Measurements from ENCODE around the gene RITA1. TPM values are rescaled to one million over a fixed set of nuclear protein-coding genes. Genes with fewer than 3 reads are reported as not detected.

Gene RITA1
- total RNA-seq, 1 donor from 2014 or later = 22.3 TPM

DNA sequence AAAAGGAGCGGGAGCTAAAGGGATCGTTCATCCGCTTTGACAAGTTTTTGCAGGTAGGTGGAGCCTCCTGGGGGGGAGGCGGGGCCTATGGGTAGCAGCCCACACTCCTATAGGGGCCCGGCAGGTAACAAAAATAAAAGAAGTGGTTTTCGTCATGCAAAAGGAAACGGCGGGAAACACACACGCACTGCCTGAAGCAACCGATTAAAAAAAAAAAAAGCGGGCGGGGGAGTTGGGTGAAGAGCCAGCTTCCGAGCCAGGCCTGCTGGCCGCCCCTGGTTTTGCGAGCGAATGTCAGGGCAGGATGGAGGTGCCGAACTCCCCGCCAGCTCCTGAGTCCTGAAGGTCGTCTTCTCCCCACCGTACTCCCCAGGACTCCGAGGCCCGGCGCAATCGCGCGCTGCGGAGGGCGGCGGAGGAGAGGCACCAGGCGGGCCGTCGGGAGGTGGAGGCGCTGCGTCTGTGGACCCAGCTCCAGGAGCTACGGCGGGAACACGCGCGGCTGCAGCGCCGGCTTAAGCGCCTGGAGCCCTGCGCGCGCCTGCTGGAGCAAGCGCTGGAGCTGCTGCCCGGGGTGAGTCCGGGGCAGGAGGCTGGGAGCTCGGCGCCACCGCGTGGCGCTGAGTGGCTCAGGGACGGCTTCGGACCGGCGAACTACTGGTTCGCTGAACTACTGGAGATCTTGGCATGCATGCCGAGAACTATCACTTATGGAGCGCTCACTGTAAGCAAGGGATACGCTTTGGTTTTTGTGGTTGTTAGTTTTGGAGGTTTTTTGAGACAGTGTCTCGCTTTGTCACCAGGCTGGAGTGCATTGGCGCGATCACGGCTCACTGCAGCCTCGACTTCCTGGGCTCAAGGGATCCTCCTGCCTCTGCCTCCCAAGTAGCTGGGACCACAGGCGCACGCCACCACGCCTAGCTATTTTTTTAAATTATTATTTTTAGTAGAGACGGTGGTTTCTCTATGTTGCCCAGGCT lies 32.4 kb upstream of the RITA1 start:
- DNase-seq (ENCODE audit: low read depth, low spot score) = peak; percentile 20

DNA sequence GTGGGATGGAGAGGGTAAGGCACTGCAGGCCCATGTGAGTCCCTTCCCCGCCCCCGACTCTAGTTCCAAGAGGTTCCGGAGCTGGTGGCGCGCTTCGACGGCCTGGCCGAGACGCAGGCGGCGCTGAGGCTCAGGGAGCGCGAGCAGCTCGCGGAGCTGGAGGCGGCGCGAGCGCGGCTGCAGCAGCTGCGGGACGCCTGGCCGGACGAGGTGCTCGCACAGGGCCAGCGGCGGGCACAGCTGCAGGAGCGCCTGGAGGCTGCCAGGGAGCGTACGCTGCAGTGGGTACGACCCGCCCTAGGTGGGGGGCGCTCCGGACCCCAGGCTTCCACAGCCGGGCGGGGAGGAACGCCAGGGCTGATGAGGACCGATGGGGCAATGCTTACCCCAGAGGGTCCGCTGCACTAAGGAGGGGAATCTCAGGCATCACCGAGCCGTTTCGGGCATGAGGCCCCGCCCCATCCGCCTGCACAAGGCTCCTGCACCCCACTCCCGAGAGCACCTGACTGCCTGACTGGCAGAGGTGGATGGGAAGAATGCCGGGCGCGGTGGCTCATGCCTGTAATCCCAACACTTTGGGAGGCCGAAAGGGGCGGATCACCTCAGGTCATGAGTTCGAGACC lies 31.1 kb upstream of the RITA1 start:
- no peak for DNase-seq (ENCODE audit: low read depth, low spot score)

DNA sequence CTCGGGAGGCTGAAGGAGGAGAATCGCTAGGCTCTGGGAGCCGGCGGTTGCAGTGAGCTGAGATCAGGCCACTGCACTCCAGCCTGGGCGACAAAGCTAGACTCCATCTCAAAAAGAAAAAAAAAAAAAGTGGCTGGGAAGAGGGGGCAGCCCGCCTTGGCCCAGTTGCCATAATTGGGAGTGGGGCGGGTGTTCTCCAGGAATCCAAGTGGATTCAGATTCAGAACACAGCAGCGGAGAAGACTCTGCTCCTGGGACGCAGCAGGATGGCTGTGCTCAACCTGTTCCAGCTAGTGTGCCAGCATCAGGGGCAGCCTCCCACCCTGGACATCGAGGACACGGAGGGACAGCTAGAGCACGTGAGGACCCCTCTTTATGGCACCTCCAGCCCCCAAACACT lies 30.5 kb upstream of the RITA1 start:
- DNase-seq (ENCODE audit: low read depth, low spot score) = no peak

DNA sequence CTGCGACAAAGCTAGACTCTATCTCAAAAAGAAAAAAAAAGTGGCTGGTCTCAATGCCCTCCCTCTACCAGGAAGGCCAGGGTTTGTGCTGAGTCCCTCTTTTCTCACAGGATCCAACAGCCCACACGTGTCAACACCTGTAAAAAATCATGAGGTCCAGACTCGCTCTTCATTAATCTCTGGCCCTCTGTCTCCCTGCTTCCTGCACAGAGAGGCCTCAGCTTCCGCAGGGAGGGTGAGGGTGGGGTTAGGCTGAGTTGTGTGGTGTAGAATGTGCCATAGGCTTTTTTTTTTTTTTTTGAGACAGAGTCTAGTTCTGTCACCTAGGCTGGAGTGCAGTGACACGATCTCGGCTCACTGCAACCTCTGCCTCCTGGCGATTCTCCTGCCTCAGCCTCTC lies 29.9 kb upstream of the RITA1 start:
- DNase-seq (ENCODE audit: low read depth, low spot score) = no peak

DNA sequence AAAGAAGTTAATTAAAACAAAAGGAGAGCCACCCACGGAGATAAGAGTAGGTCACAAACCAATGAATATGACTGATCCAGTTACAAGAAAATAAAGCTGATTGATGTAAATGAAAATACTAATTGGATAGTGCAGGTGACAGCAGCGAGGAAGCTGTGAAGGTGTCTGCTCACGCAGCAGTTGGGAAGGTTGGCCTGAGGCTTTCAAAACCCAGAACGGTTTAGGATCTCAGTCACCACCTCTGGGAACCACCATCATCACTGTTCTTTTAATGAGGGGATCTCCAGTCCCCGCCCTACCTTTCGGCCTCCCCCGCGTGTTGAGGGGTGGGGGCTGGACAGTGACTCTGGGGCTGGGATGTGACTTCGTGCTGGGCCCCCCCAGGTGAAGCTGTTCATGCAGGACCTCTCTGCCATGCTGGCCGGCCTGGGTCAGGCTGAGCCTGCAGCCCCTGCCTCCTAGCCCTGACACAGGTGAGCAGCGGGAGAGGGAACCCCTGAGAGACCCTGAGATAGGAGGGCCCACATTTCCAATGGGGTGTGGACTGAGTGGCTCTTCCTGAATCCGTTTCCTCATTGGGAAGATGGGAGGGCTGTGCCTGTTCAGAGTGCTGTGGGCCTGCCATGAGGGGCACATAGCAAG lies 28.2 kb upstream of the RITA1 start:
- no peak for DNase-seq (ENCODE audit: low read depth, low spot score)

DNA sequence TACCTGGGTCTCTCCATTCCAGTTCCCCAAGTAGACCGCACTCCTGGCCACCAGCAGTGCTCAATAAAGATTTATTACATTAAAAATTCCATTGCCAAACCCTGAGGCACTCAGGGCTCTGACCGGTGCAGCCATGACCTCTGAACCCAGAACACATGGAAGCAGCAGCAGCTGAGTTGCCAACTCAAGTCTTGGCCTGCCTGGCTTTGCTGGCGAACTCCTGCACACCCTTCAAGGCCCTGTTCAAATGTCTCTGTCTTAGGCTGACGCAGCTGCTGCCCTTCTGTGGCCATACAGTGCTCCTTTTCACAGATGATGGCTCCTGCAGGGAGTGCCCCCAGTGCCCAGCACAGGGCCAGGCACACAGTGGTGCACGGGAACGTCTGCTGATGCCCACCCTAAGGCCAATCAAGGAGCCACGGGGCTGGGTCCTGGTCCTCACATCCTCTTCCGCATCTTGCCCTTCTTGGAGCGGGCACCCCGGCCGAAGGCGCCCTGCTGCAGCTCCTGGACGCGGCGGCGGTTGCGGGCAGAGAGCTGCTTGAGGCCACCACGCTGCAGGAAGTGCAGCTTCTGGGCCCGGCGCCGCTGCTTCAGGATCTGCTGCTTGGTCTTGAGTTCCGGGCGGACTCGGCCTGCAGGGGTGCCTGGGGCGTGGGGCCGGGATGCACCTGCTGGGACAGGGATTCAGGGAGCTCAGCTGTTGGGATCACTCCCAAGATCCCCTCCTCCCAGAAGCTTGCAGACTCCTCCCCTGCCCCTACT lies 26.9 kb upstream of the RITA1 start:
- no peak for DNase-seq (ENCODE audit: low read depth, low spot score)

DNA sequence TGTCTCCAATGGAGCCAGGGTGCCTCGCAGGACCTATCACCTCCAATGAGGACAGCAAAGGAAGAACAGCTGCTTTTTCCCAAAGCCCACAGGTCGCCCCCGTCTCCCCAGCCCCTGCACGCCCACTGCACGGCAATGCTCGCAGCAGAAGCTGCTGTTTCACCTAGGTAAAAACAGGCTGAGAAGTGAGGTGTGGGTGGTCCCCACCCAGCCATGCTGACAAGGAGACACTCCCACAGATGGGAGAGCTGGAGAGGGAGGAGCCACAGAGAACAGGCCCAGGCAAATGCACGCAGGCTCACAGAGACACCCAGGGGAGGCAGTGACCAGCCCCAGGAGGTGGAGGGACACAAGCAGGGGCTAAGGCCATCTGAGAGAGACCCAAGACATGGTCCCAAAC lies 25.6 kb upstream of the RITA1 start:
- no peak for DNase-seq (ENCODE audit: low read depth, low spot score)

DNA sequence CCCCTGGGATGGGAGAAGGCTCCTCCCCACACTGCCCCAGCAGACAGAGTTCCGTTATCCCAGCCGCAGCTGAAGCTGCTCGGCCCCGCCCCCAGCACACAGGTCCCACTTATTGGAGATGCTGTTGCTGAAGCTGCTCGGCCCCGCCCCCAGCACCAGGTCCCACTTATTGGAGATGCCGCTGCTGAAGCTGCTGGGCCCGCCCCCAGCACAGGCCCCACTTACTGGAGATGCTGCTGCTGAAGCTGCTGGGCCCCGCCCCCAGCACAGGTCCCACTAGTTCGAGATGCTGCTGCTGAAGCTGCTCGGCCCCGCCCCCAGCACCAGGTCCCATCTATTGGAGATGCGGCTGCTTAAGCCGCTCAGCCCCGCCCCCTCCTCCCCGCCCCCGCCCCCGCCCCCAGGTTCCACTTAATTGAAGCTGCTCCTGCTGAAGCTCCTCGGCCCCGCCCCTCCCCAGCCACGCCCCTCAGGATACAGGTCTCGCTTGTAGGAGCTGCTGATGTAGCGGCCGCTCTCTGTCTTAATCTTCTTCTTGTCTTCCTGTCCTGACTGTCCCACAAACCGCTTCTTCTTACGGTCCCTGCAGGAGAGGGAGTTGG lies 24.0 kb upstream of the RITA1 start:
- DNase-seq (ENCODE audit: low read depth, low spot score) = no peak

DNA sequence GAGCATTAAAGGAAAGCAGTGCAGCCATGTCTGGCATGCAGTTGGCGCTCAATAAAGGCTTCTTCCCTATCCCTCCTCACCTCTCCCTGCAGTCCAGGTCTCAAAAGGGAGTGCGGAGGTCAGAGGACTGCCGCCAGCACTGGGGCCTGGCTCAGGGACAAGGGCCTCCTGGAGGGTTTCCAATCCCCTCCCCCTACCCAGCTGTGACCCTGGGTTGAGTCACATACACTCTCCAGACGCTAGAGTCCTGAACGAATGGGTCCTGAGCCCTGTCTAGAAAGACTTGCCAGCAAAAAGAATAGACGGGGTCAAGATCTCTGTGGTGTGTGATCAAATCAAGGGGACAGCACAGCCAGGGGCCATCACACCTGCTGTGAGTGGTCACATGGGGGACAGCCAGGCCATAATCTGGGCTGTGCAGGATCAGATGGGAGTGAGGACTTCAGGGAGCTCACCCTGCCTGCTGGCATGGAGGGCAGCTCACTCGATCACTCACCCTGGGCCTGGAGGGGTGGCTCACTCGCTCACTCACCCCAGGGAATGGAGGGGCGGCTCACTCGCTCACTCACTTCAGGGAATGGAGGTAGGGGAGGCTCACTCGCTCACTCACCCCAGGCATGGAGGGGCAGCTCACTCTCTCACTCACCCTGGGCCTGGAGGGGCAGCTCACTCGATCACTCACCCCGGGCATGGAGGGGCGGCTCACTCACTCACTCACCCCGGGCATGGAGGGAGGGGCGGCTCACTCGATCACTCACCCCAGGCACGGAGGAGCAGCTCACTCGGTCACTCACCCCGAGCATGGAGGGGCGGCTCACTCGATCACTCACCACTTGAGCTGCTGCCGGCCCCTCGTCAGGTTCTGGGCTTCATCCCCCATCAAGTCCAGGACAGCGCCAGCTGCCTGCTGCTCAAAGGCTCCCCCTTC lies 23.2 kb upstream of the RITA1 start:
- no peak for DNase-seq (ENCODE audit: low read depth, low spot score)

DNA sequence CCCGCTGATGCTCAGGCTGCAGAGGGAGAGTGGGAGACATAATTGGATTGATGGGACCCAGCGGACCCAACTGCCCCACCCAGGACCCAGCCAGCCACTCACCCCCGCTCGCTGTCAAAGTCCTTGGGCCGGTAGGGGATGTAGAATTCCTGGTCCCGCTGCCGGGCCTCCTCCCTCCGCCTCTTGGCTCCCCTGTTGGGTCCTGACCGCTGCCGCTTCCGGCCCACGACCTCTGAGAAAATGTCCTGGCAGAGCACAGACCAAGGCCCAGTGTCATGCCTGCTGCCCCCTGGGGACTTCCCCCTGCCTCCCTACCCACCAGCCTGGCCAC lies 22.5 kb upstream of the RITA1 start:
- DNase-seq (ENCODE audit: low read depth, low spot score) = no peak

DNA sequence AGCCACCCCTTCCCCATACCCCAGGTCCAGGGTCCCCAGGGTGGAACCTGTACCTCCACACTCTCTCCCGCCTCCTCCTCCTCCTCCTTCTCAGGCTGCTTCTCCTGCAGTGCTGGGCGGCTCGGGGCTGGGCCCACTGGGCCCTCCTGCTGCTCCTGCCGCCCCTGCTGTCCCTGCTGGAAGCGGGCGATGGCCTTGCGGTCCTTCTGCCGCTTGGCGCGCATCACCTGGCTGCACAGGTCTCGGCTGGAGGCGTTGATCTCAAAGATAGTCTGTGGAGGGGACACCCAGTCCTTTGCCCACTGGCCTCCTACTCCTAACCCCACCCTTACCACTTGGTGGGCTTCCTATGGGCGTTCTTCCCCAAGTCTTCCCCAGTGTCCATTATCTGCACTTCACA lies 21.5 kb upstream of the RITA1 start:
- DNase-seq (ENCODE audit: low read depth, low spot score) = no peak

DNA sequence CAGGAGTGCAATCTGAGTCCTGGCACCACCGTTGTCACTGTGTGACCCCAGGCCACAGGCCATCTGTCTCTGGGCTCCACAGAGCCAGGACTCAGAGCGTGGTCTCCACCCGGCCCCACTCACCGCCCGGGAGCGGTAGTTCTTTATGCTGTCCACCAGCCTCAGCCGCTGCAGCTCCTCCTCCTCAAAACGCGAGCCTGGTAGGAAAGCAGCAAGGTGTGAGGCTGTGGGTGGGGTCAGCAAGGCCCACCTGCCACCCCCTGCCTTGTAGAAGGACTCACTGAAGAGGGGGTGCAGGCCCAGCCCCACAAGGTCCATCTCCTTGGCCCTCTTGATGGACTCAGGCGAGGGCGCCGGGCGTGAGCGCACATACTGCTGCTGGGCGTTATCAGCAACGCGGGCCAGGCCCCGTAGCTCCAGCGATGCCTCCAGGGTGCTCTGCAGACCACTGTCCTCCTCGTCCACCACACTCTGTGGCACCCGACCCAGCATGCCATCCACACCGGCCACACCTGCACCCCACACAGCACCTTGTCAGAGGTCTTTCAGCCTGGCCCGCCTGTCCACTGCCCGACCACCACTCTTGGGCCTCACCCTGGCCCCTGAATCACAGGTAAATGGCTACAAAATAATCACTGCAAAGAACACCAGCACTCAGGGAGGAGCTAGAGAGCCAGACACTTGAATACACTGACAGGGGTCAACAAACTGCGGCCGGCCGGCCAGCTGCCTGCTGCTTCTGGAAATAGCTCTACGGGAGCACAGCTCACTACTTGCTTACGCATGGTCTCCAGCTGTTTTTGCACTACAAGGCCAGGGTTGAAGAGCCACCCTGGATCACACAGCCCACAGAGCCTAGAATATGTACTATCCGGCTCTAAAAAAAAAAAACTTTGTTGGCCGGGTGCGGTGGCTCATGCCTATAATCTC lies 19.7 kb upstream of the RITA1 start:
- DNase-seq (ENCODE audit: low read depth, low spot score) = no peak

DNA sequence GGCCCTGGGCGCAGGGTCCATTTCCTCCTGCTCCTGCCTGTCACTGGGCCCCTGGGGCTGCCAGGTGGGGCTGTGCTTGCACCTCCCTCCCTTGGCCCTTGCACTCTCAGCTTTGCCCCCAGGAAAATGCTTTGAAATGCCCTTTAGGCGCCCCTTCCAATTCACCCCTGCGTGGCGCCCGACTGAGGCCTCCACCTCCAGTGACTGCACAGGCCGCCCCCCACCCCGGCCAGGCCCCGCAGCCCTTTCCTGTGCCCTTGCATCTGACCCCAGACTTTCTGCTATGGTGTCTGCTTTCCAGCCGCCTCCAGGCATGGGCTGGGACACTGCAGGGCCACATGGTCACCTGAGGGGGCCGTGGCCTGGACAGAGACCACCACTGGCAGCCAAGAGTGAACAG lies 17.7 kb upstream of the RITA1 start:
- DNase-seq (ENCODE audit: low read depth, low spot score) = no peak

DNA sequence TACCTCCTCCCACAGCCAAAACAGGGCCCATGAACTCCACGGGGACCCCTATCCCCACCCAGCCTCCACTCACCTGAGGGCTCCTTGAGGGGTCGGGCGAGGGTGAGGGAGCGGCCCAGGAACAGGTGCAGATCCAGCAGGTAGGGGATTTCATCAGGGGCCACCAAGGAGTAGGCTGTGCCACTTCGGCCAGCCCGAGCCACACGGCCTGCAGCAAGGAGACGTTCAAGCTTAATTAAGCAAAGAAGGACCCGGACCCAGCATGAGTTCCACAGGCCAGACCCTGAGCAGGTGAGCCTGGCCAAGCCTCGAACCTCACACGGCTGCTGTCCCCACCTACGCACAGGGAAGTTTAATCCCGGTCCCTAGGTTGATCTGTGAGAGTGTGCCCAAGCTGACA lies 15.8 kb upstream of the RITA1 start:
- DNase-seq (ENCODE audit: low read depth, low spot score) = no peak

DNA sequence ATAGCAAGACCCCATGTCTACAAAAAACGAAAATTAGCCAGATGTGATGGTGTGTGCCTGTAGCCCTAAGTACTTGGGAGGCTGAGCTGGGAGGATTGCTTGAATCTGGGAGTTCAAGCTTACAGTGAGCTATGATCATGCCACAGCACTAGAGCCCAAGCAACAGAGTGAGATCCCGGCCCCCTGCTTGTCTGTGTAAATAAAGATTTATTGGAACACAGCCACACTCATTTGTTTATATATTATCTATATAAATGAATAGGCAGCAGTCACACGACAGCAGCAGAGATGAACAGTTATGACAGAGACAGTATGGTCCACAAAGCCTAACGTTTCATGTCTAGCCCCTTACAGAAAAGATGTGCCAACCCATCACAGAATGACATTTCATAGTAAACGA lies 15.1 kb upstream of the RITA1 start:
- DNase-seq (ENCODE audit: low read depth, low spot score) = no peak

DNA sequence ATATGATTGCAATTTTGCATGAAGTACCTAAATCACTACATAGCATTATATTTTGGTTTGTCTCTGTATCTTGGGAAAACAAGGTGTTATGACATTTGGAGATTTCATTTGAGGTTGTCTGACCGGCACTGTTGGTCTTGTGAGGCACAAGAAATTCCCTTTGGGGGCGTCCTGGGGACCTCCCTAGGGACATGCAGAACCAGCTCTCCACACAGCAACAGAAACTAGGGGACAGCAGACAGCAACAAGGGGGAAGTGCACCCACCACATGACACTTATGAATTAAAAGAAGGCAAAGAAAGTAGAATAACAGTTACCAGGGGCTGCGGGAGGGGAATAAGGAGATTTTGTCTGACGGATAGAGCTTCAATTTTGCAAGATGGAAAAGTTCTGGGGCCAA lies 14.6 kb upstream of the RITA1 start:
- DNase-seq (ENCODE audit: low read depth, low spot score) = no peak

DNA sequence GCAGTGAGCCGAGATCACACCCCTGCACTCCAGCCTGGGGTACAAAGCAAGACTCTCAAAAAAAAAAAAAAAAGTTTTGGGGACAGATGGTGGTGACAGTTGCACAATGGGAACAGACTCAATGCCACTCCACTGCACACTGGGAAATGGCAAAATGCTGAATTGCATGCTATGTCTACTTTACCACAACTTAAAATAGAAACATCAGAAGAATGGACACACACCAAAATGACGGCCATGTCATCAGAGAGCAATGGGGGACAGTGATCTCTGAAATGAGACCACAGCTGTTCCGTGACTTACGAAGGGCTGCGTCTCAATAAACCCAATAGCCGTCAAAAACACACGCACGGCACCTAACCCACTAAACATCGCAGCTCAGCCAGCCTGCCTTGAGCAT lies 14.0 kb upstream of the RITA1 start:
- no peak for DNase-seq (ENCODE audit: low read depth, low spot score)

DNA sequence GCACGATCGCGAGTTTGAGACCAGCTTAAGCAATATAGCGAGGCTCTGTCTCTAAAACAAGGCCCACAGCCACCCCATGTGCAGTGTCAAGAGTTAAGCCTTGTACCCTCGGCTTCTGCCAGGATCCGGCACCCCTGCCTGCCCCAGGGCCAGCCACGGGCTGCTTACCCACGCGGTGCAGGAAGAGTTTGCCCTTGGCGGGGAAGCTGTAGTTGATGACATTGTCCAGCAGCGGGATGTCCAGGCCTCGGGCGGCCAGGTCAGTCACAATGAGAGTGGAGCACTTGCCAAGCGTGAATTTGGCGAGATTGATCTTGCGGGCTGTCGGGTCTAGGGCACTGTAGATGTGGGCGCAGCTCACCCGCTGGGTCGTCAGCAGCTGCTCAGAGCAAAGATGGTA lies 13.3 kb upstream of the RITA1 start:
- DNase-seq (ENCODE audit: low read depth, low spot score) = no peak

DNA sequence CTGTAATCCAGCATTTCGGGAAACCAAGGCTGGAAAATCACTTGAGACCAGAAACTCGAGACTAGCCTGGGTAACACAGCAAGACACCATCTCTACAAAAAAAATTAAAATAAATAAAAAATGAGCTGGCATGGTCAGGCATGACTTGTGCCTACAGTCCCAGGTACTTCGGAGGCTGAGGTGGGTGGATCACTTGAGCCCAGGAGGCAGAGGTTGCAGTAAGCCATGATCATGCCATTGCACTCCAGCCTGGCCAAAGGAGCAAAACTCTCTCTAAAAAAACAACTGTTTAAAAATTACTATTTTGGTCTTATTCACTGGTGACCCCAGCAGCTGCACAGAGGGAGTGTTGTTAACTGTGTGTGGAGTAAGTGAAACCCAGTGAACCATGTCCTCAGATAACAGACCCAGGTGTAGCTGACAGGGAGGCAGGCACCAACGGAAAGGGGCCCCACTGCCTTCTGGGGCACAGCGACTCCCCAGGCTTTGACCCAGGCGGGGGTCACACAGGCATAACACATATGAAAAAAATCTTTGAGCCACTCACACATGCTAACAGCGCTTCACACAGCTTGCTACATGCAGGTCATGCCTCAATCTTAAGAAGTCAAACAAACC lies 12.3 kb upstream of the RITA1 start:
- no peak for DNase-seq (ENCODE audit: low read depth, low spot score)

Data from pulmonary artery endothelial cell (primary cell).